ENCODE data around the gene CRYBA2. TPM values are rescaled to one million over a fixed set of nuclear protein-coding genes. Genes with fewer than 3 reads are reported as not detected.

The CRYBA2 gene
- total and polyA plus RNA-seq, 7 donors, result 1.4 to 10.8 (median 5.5) TPM; not detected in 4

GRCh38 chr2:218981881-218982585, 11.2 kb downstream of the CRYBA2 start:
- H3K36me3 ChIP-seq, result no peaks in the 10 kb centered on the region
- H3K4me1 ChIP-seq, result peaks cover 0 to 52% (median 47%) of the 10 kb centered on the region in 4 donors
- H3K9me3 ChIP-seq, result no peaks in the 10 kb centered on the region
- H3K4me3 ChIP-seq, result peak overlapping the region in 3 of 4 donors; percentile 21 to 37 (median 35)
- DNase-seq, result peak; percentile 63
- TF ChIP-seq CTCF (IDR thresholded peaks at IDR 0.05), result no peak
- no peak for TF ChIP-seq POLR2A (IDR thresholded peaks at IDR 0.05)
- no peak for TF ChIP-seq POLR2AphosphoS5 (IDR thresholded peaks at IDR 0.05)
- TF ChIP-seq EP300 (IDR thresholded peaks at IDR 0.05), result no peak
- intact Hi-C loops (cut with DNase I), result no loop called here
- H3K27ac ChIP-seq, result no peak overlapping the region
- WGBS, 2 donors, result 1% methylated on average over 69 of the region's 69 CpGs
- H3K27me3 ChIP-seq, result peaks cover 67 to 100% (median 90%) of the 10 kb centered on the region in 3 donors

GRCh38 chr2:218981390-218981880, 11.8 kb downstream of the CRYBA2 start:
- intact Hi-C loops (cut with DNase I), result no loop called here
- Histone ChIP-seq H3K27me3 (peaks cover 64 to 100% (median 85%) of the 10 kb centered on the region in 3 donors), H3K27ac (no peak overlapping the region), H3K4me3 (peak overlapping the region in 3 of 4 donors; percentile 21 to 37 (median 35)), H3K9me3 (no peaks in the 10 kb centered on the region), H3K4me1 (peaks cover 0 to 52% (median 47%) of the 10 kb centered on the region in 4 donors), H3K36me3 (no peaks in the 10 kb centered on the region)
- DNase-seq, result peak; percentile 54
- TF ChIP-seq EP300 (IDR thresholded peaks at IDR 0.05) (no peak), POLR2AphosphoS5 (IDR thresholded peaks at IDR 0.05) (no peak), POLR2A (IDR thresholded peaks at IDR 0.05) (no peak), CTCF (IDR thresholded peaks at IDR 0.05) (no peak)
- WGBS, 2 donors, result 1 to 2% methylated on average over 46 of the region's 46 CpGs

GRCh38 chr2:218980735-218981389, 12.4 kb downstream of the CRYBA2 start:
- WGBS, 2 donors, result 4% methylated on average over 26 of the region's 26 CpGs
- H3K9me3 ChIP-seq, result no peaks in the 10 kb centered on the region
- DNase-seq, result peak; percentile 54
- no peaks in the 10 kb centered on the region for H3K36me3 ChIP-seq
- peak overlapping the region in 1 of 4 donors; percentile 37 for H3K4me3 ChIP-seq
- H3K4me1 ChIP-seq, result peaks cover 0 to 52% (median 47%) of the 10 kb centered on the region in 4 donors
- TF ChIP-seq POLR2AphosphoS5 (IDR thresholded peaks at IDR 0.05), result no peak
- no peak for TF ChIP-seq EP300 (IDR thresholded peaks at IDR 0.05)
- TF ChIP-seq CTCF (IDR thresholded peaks at IDR 0.05), result no peak
- no peak for TF ChIP-seq POLR2A (IDR thresholded peaks at IDR 0.05)
- intact Hi-C loops (cut with DNase I), result no loop called here
- H3K27ac ChIP-seq, result no peak overlapping the region
- H3K27me3 ChIP-seq, result peaks cover 58 to 100% (median 85%) of the 10 kb centered on the region in 3 donors

GRCh38 chr2:218979846-218980734, 13.1 kb downstream of the CRYBA2 start:
- Histone ChIP-seq H3K4me1 (peaks cover 0 to 46% (median 43%) of the 10 kb centered on the region in 4 donors), H3K27me3 (peaks cover 51 to 100% (median 80%) of the 10 kb centered on the region in 3 donors), H3K9me3 (no peaks in the 10 kb centered on the region), H3K36me3 (no peaks in the 10 kb centered on the region), H3K4me3 (no peak overlapping the region), H3K27ac (no peak overlapping the region)
- intact Hi-C loops (cut with DNase I), result no loop called here
- peak; percentile 83 for DNase-seq
- WGBS, 2 donors, result 2 to 4% methylated on average over 39 of the region's 39 CpGs
- peak; percentile 56 to 91 (median 74) for TF ChIP-seq CTCF (IDR thresholded peaks at IDR 0.05)
- no peak for TF ChIP-seq EP300 (IDR thresholded peaks at IDR 0.05)
- TF ChIP-seq POLR2A (IDR thresholded peaks at IDR 0.05), result no peak
- TF ChIP-seq POLR2AphosphoS5 (IDR thresholded peaks at IDR 0.05), result no peak
